Lung (tissue), 12 donors: ENCODE measurements around the gene AP2B1. TPM values are rescaled to one million over a fixed set of nuclear protein-coding genes. Genes with fewer than 3 reads are reported as not detected.
A peak's percentile ranks its signal among the peaks of the same experiment; 100 is the strongest.

Experiments
- ATAC-seq: fragments of 200-7000 bp; cut with Tn5 transposase; one replicate; pipeline ENCODE4 v1.9.1; 2020; ENCODE audit warnings: moderate number of reproducible peaks; ENCODE audit not compliant: insufficient read depth, low FRiP score
- DNase-seq, 3 donors: peaks; one replicate each; pipeline ENCODE4 v3.0.0-alpha.2; 2013 to 2017
- H3K27ac ChIP-seq, 2 donors: one replicate each; pipeline ENCODE4 v1.5.1; 2013; ENCODE audit warnings: mild to moderate bottlenecking in 2 of 2, moderate library complexity in 2 of 2, control low read depth in 1 of 2, inconsistent platforms in 1 of 2, low read depth in 1 of 2, low read length in 1 of 2
- H3K27me3 ChIP-seq, 3 donors: one replicate each; pipeline ENCODE4 v1.5.1; 2013; ENCODE audit warnings: low read length in 2 of 3; ENCODE audit not compliant: control insufficient read depth in 3 of 3, insufficient read depth in 3 of 3
- H3K36me3 ChIP-seq, 4 donors: one replicate each; pipeline ENCODE4 v1.5.1; 2013; ENCODE audit warnings: low read length in 4 of 4, mild to moderate bottlenecking in 1 of 4, moderate library complexity in 1 of 4; ENCODE audit not compliant: control insufficient read depth in 4 of 4, insufficient read depth in 4 of 4
- H3K4me1 ChIP-seq, 5 donors: one replicate each; pipeline ENCODE4 v1.5.1; 2013; ENCODE audit warnings: low read length in 5 of 5, mild to moderate bottlenecking in 2 of 5, moderate library complexity in 1 of 5; ENCODE audit not compliant: control insufficient read depth in 5 of 5, insufficient read depth in 5 of 5
- H3K4me3 ChIP-seq: one replicate; pipeline ENCODE4 v1.5.1; 2013; ENCODE audit warnings: mild to moderate bottlenecking, control low read depth, moderate library complexity
- H3K9ac ChIP-seq, 2 donors: one replicate each; pipeline ENCODE4 v1.5.1; 2013; ENCODE audit warnings: low read length in 2 of 2, control low read depth in 1 of 2; ENCODE audit not compliant: insufficient read depth in 1 of 2
- H3K9me3 ChIP-seq, 4 donors: one replicate each; pipeline ENCODE4 v1.5.1; 2013; ENCODE audit warnings: low read length in 3 of 4, mild to moderate bottlenecking in 1 of 4, moderate library complexity in 1 of 4; ENCODE audit not compliant: control insufficient read depth in 4 of 4, insufficient read depth in 3 of 4
- WGBS, 2 donors: extraction: QIAGEN DNeasy Blood & Tissue Kit; methylation state at CpG; one replicate each; pipeline ENCODE4 v1.1.7; 2013; 5-methylcytosine and 5-hydroxymethylcytosine counted together
- polyA plus RNA-seq, 2 donors: library from polyadenylated mRNA; stranded (reverse); fragments of 200-250 nt; gene quantifications; one replicate each; pipeline ENCODE4 v1.2.1, GENCODE V29; 2013
- total RNA-seq, 2 donors: library from RNA; depleted of rRNA in 1 of 2; stranded (reverse); fragments of >200 nt in 1 of 2; gene quantifications; one replicate each; pipeline ENCODE4 v1.2.1, GENCODE V29; 2014 to 2021
- TF ChIP-seq, protein P1 (sequence below): IDR thresholded peaks from 2 replicates; pipeline ENCODE4 v1.5.1; 2012; ENCODE audit warnings: mild to moderate bottlenecking; ENCODE audit errors: control extremely low read depth, extremely low read depth
- donor health status: control.
- donor health status: control.
- donor health status: Bipolar disorder and iron deficiency.
- donor health status: healthy.
- donor health status: DM: yes; HTN: yes; CAD: no.

The AP2B1 gene
- total and polyA plus RNA-seq, 4 donors, result 52.9 to 156 (median 82.4) TPM

DNA sequence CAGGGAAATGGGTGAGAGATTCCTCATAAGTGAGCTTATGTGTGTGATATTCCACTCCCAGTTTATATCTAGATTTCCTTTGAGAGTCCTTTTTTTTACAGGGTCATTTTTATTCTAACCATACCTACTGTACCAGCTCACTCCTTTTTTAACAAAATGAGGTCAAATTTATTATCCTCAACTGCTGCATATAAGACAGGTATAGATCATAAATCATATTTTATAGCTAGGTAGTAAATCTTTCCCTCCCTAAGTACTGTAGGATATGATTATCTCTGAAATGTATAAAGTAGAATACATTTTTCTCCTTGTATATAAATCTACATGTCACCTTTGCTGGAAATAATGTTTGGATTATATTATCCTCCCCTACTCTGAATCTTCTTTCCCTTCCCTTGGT is 31.5 kb downstream of the AP2B1 start:
- TF ChIP-seq, protein P1, sequence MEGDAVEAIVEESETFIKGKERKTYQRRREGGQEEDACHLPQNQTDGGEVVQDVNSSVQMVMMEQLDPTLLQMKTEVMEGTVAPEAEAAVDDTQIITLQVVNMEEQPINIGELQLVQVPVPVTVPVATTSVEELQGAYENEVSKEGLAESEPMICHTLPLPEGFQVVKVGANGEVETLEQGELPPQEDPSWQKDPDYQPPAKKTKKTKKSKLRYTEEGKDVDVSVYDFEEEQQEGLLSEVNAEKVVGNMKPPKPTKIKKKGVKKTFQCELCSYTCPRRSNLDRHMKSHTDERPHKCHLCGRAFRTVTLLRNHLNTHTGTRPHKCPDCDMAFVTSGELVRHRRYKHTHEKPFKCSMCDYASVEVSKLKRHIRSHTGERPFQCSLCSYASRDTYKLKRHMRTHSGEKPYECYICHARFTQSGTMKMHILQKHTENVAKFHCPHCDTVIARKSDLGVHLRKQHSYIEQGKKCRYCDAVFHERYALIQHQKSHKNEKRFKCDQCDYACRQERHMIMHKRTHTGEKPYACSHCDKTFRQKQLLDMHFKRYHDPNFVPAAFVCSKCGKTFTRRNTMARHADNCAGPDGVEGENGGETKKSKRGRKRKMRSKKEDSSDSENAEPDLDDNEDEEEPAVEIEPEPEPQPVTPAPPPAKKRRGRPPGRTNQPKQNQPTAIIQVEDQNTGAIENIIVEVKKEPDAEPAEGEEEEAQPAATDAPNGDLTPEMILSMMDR, result no peak
- Histone ChIP-seq H3K9ac (no peak overlapping the region), H3K4me3 (no peak overlapping the region), H3K9me3 (no peaks in the 10 kb centered on the region), H3K27ac (no peak overlapping the region), H3K36me3 (peaks cover 3 to 13% (median 8%) of the 10 kb centered on the region in 4 donors), H3K27me3 (no peaks in the 10 kb centered on the region), H3K4me1 (peaks cover 0 to 4% (median 0%) of the 10 kb centered on the region in 5 donors)
- ATAC-seq, result no peak
- no peak for DNase-seq

DNA sequence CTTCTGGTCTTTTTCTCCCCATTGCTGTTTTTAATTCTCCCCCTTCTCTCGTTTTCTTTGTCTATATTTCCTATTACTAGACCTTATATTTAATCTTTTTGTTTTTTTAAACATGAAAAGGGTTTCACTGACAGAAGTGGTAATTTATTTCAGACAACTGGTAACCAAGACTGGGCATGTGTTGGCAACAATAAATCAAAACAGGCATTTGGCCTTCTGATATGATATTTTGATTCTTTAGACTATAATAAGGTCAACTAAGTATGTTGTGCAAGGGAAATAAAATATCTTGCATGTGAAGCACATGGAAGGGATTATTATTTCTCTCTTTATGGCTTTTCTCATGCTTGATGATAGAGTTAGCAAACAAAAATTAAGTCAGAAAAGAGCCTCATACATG is 34.6 kb downstream of the AP2B1 start:
- no peaks in the 10 kb centered on the region for H3K9me3 ChIP-seq
- ATAC-seq (no peak), DNase-seq (no peak)
- no peaks in the 10 kb centered on the region for H3K27me3 ChIP-seq
- H3K27ac ChIP-seq, result no peak overlapping the region
- no peak overlapping the region for H3K9ac ChIP-seq
- peaks cover 0 to 2% (median 0%) of the 10 kb centered on the region in 5 donors for H3K4me1 ChIP-seq
- TF ChIP-seq, protein P1, result no peak
- H3K4me3 ChIP-seq, result no peak overlapping the region
- 72 to 81% methylated on average over 1 of the region's 1 CpG for WGBS, 2 donors
- peaks cover 8 to 28% (median 23%) of the 10 kb centered on the region in 4 donors for H3K36me3 ChIP-seq

DNA sequence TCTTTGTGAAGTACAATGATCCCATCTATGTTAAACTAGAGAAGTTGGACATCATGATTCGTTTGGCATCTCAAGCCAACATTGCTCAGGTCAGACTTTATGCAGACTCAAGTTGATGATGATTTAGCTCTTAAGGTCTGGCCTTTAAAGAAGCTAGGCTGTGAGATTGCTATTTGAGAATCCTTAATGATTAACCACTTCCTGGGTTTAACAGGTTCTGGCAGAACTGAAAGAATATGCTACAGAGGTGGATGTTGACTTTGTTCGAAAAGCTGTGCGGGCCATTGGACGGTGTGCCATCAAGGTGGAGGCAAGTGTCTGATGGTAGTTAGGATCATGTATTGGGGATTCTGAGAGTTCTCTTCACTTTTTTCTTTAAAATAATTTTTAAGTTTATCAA is 40.3 kb downstream of the AP2B1 start:
- TF ChIP-seq, protein P1, result no peak
- H3K4me1 ChIP-seq, result peaks cover 0 to 9% (median 0%) of the 10 kb centered on the region in 5 donors
- no peaks in the 10 kb centered on the region for H3K9me3 ChIP-seq
- ATAC-seq (no peak), DNase-seq (peak; percentile 28 to 69 (median 31))
- H3K36me3 ChIP-seq, result peaks cover 13 to 52% (median 36%) of the 10 kb centered on the region in 4 donors
- no peaks in the 10 kb centered on the region for H3K27me3 ChIP-seq
- H3K27ac ChIP-seq, result no peak overlapping the region
- H3K9ac ChIP-seq, result no peak overlapping the region
- no peak overlapping the region for H3K4me3 ChIP-seq
- WGBS, 2 donors, result 77 to 84% methylated on average over 4 of the region's 4 CpGs

DNA sequence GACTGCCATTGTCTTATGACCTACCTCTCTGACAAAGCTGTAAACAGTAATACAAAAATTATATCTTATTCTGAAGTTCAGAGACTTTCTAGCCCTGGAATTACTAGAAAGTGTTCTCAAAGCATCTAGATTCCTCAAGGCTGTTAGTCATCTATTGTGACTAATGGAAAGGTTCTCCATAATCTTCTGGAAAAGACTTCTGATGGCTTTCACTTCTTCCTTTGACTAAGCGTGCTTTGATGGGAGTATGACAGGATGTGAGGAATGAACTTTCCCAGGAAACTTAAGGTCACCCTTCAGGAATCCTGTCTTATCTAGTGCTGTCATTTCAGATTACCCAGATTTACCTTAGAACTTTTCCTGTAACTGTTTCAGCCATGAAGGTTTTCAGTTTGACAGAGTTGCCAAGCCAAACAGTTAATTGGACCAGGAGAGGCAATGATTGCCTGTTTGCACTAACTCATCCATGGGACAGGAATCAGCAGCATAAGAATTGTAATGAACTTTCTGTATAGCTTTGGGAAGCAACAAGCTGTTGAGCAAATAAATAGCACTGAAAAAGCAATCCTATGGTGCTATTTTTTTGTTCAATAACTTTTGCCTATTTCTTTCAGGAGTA is 43.5 kb downstream of the AP2B1 start:
- no peaks in the 10 kb centered on the region for H3K9me3 ChIP-seq
- TF ChIP-seq, protein P1, result no peak
- WGBS, 2 donors, result 62 to 87% methylated on average over 1 of the region's 1 CpG
- no peak overlapping the region for H3K27ac ChIP-seq
- peaks cover 17 to 43% (median 29%) of the 10 kb centered on the region in 4 donors for H3K36me3 ChIP-seq
- H3K9ac ChIP-seq, result no peak overlapping the region
- DNase-seq (no peak), ATAC-seq (no peak)
- no peak overlapping the region for H3K4me3 ChIP-seq
- H3K27me3 ChIP-seq, result no peaks in the 10 kb centered on the region
- peaks cover 0 to 9% (median 0%) of the 10 kb centered on the region in 5 donors for H3K4me1 ChIP-seq
